ENCODE measurements around the gene TRIM37. TPM values are rescaled to one million over a fixed set of nuclear protein-coding genes. Genes with fewer than 3 reads are reported as not detected.
"Not testable (repeated sequence)": the region's sequence is repeated elsewhere in the genome, so short reads cannot be mapped to it uniquely, and the experiment has no call there.

The TRIM37 gene, protein sequence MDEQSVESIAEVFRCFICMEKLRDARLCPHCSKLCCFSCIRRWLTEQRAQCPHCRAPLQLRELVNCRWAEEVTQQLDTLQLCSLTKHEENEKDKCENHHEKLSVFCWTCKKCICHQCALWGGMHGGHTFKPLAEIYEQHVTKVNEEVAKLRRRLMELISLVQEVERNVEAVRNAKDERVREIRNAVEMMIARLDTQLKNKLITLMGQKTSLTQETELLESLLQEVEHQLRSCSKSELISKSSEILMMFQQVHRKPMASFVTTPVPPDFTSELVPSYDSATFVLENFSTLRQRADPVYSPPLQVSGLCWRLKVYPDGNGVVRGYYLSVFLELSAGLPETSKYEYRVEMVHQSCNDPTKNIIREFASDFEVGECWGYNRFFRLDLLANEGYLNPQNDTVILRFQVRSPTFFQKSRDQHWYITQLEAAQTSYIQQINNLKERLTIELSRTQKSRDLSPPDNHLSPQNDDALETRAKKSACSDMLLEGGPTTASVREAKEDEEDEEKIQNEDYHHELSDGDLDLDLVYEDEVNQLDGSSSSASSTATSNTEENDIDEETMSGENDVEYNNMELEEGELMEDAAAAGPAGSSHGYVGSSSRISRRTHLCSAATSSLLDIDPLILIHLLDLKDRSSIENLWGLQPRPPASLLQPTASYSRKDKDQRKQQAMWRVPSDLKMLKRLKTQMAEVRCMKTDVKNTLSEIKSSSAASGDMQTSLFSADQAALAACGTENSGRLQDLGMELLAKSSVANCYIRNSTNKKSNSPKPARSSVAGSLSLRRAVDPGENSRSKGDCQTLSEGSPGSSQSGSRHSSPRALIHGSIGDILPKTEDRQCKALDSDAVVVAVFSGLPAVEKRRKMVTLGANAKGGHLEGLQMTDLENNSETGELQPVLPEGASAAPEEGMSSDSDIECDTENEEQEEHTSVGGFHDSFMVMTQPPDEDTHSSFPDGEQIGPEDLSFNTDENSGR
- total RNA-seq: 10 to 100 TPM; 19.7 to 19.8 TPM
- long read RNA-seq, donor 1, full-length matches to known transcripts: 4 of 9 reads
- long read RNA-seq, donor 1, partial matches to known transcripts: 2 of 9 reads
- long read RNA-seq, donor 1, other reads (novel, unspliced or antisense): 3 of 9 reads
- long read RNA-seq, donor 2, partial matches to known transcripts: 3 of 5 reads
- long read RNA-seq, donor 2, other reads (novel, unspliced or antisense): 2 of 5 reads

GRCh38 chr17:59106463-59107305 is at the start of gene TRIM37:
Gene TRIM37, minus strand, starts transcription at chr17:59106880. Its CDS starts 419 bp downstream, at chr17:59106461.
- peak; percentile 100 for DNase-seq (ENCODE audit: low spot score)
- intact Hi-C loops (cut with DNase I): no loop called here

- DNase-seq (ENCODE audit: low spot score): peak; percentile 97
- intact Hi-C loops (cut with DNase I): no loop called here
Observed at GRCh38 chr17:59155439-59156177, 48.9 kb upstream of the TRIM37 start, which contains the start of gene PRR11. Gene PRR11, plus strand, starts transcription at chr17:59155746. Its CDS starts 14,007 bp downstream, at chr17:59169753.

- DNase-seq (ENCODE audit: low spot score): peak; percentile 98
- intact Hi-C loops (cut with DNase I): no loop called here
Observed at GRCh38 chr17:59154721-59155438, 48.2 kb upstream of the TRIM37 start, which contains the start of gene SKA2. Gene SKA2, minus strand, starts transcription at chr17:59155186. Its CDS starts 23 bp downstream, at chr17:59155163.

- DNase-seq (ENCODE audit: low spot score): peak; percentile 80
- intact Hi-C loops (cut with DNase I): no loop called here
Observed at GRCh38 chr17:59154292-59154720, 47.6 kb upstream of the TRIM37 start.

DNA sequence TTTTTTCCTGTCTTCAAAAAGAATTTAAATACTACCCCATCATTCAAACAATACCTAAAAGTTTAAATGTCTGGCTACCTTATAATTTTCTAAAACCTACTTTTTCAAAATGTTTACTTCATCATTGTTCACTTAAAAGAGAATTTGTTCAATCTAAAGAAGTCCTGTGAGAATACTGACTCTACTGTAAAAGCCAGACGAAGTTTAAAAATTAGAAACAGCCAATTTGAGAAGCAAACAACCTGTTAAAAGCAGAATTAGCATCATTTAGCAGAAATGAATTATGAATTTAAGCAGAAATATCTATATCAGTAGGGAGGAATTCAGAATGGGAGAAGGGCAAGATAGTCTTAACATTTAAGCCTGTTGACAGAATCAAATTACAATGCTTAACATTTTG is 46.2 kb upstream of the TRIM37 start:
- no peak for DNase-seq (ENCODE audit: low spot score)
- intact Hi-C loops (cut with DNase I): no loop called here

GRCh38 chr17:59151591-59151990 is 44.9 kb upstream of the TRIM37 start:
- intact Hi-C loops (cut with DNase I): no loop called here
- no peak for DNase-seq (ENCODE audit: low spot score)

DNA sequence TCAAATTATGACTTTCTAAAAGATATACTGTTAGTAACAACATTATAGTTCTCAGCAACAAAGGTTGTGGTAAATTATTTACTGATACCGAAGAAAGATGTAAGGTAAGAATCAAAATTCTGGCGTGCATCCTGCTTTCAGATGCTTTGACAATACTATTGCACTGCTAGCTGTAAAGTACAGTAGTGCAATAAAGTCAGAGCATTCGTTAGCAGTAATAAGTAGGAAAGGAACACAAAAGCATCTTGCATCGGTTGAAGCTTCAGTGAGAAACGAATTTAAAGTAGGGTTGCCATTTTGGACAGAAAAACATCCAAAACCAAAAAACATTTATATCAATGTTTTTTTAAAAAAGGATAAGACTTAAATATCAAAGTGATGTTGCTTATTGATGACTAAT is 44.3 kb upstream of the TRIM37 start:
- no peak for DNase-seq (ENCODE audit: low spot score)
- intact Hi-C loops (cut with DNase I): no loop called here

DNA sequence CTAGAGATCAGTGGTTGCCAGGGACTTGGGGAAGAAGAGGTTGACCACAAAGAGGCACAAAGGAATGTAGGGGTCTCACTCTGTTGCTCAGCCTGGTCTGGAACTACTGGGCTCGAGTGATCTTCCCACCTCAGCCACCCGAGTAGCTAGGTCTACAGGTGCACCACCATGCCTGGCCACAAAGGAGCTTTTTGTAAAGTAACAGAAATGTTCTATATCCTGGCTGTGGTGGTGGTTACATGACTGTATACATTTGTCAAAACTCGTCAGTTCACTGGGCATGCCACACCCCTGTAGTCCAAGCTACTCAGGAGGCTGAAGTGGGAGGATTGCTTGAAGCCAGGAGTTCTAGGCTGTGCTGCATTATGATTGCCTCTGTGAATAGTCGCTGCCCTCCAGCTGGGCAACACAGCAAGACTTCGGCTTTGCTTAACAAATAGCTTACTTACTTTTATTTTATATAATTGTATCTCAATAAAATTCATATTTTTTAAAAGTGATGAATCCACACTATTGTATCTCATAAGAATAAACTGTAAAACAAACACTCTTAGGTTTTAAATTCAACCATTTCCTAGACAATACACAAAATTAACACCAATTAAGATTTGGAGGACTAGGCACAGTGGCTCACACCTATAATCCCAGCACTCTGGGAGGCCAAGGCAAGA is 43.3 kb upstream of the TRIM37 start:
- no peak for DNase-seq (ENCODE audit: low spot score)
- intact Hi-C loops (cut with DNase I): no loop called here

- intact Hi-C loops (cut with DNase I): no loop called here
- no peak for DNase-seq (ENCODE audit: low spot score)
Observed at GRCh38 chr17:59149051-59149450, 42.4 kb upstream of the TRIM37 start.

- intact Hi-C loops (cut with DNase I): no loop called here
- no peak for DNase-seq (ENCODE audit: low spot score)
Observed at GRCh38 chr17:59145571-59146096, 39.0 kb upstream of the TRIM37 start.

GRCh38 chr17:59141860-59142259 is 35.2 kb upstream of the TRIM37 start:
- intact Hi-C loops (cut with DNase I): no loop called here
- no peak for DNase-seq (ENCODE audit: low spot score)

DNA sequence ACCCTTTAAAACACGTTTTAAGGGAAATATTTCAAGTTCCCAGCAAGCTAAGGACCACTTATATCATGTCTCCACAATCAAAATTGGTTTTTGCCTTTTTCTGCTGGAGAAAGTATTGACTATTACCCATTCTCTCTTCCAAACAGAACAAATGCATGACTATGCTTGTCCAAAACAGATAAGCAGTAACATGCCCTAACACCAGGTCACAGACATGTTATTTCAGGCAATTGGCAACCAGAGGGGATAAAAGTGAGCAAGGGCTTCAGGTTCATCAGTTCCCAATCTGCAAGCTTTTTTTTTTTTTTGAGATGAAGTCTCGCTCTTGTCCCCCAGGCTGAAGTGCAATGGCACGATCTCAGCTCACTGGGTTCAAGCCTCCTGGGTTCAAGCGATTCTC is 33.3 kb upstream of the TRIM37 start:
- intact Hi-C loops (cut with DNase I): no loop called here
- no peak for DNase-seq (ENCODE audit: low spot score)

GRCh38 chr17:59138339-59138738 is 31.7 kb upstream of the TRIM37 start:
- intact Hi-C loops (cut with DNase I); DNase-seq (ENCODE audit: low spot score): not testable (repeated sequence)

DNA sequence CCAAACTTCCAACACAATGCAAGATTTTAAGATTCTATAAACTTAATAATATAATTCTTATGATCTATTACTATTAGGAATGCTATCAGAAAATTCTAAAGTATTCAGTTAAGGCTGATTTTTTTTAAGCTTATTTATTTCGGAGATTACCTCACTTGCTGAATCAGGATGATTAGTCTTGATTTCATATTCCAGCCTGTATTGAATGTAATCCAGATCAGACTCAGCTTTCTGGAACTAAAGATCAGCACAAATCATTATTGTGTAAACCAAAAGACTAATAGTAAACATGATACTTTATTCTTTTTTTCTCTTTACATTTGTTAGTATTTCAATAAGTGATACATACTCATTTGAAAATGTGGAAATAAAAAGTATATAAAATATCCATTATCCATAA is 24.5 kb upstream of the TRIM37 start:
- no peak for DNase-seq (ENCODE audit: low spot score)
- intact Hi-C loops (cut with DNase I): no loop called here

DNA sequence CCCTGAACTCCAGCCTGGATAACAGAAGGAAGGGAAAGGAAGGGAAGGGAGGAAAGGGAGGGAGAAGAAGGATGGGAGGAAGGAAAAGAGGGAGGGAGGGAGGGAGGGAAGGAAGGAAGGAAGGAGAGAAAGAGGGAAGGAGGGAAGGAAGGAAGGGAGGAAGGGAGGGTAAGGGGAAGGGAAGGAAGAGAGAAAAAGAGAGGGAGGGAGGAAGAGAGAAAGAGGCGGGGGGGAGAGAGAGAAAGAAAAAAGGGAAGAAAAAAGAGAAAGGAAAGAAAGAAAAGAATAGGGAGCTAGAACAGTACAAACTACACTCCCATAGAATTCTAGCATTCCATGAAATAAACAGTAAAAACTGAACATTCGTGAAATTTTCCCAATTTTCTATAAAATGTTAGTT is 23.1 kb upstream of the TRIM37 start:
- DNase-seq (ENCODE audit: low spot score): no peak
- intact Hi-C loops (cut with DNase I): no loop called here

DNA sequence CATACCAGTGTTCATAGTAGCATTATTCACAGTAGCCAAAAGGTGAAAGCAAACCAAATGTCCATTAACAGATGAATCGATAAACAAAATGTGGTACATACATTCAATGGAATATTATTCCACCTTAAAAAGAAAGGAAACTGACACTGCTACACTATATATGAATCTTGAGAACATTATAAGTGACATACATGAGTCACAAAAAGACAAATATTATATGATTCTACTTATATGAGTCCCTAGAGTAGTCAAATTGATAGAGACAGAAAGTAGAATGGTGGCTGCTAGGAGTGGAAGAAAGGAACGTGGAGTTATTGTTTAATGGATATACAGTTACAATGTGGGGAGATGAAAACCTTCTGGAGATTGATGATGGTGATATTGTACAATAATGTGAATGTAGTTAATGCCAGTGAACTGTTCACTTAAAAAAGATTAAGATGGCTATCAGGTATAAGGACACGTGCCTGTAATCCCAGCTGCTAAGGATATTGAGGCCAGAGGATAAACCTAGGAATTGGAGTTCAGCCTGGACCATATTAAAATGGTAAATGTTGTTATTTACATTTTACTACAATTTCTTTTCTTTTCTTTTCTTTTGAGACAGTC is 20.2 kb upstream of the TRIM37 start:
- intact Hi-C loops (cut with DNase I): no loop called here
- no peak for DNase-seq (ENCODE audit: low spot score)

Measured in posterior vena cava (tissue), 2 donors.